ENCODE measurements around the gene TBC1D30. TPM values are rescaled to one million over a fixed set of nuclear protein-coding genes. Genes with fewer than 3 reads are reported as not detected.

TBC1D30 gene
- total RNA-seq, 1 experiment from 2014 or later: 3.6 TPM

GRCh38 chr12:64808110-64808509, 16.3 kb upstream of the TBC1D30 start (continued):
- no peak for TF ChIP-seq AR (CRISPR knock-in tag; IDR thresholded peaks at IDR 0.05)

- Mint-ChIP-seq H3K4me3 (no peak overlapping the region), H3K9me3 (no peaks in the 10 kb centered on the region), H3K4me1 (no peaks in the 10 kb centered on the region), H3K27me3 (ENCODE audit: low read depth) (no peaks in the 10 kb centered on the region; the same call in 1 of the 2 replicates), H3K27ac (no peak overlapping the region), H3K36me3 (no peaks in the 10 kb centered on the region)
- no peak for DNase-seq (ENCODE audit: low spot score)
- TF ChIP-seq ZNF532 (CRISPR knock-in tag; IDR thresholded peaks at IDR 0.05; ENCODE audit: borderline replicate concordance) (no peak), ZNF512 (CRISPR knock-in tag; IDR thresholded peaks at IDR 0.05; ENCODE audit: borderline replicate concordance) (no peak), ESRRA (CRISPR knock-in tag; IDR thresholded peaks at IDR 0.05; ENCODE audit: borderline replicate concordance) (no peak), FOXP1 (CRISPR knock-in tag; IDR thresholded peaks at IDR 0.05; ENCODE audit: borderline replicate concordance) (no peak), RELA (CRISPR knock-in tag; IDR thresholded peaks at IDR 0.05; ENCODE audit: borderline replicate concordance) (no peak), ERG (CRISPR knock-in tag; IDR thresholded peaks at IDR 0.05) (no peak), AFF4 (CRISPR knock-in tag; IDR thresholded peaks at IDR 0.05; ENCODE audit: borderline replicate concordance) (no peak), MXD4 (CRISPR knock-in tag; IDR thresholded peaks at IDR 0.05; ENCODE audit: borderline replicate concordance) (no peak), FOXK1 (CRISPR knock-in tag; IDR thresholded peaks at IDR 0.05) (no peak), JUN (CRISPR knock-in tag; IDR thresholded peaks at IDR 0.05) (no peak), SMAD3 (CRISPR knock-in tag; IDR thresholded peaks at IDR 0.05; ENCODE audit: borderline replicate concordance) (no peak)
- no peak for ATAC-seq
- ChIA-PET CTCF (interaction anchor here (0.6 to 1.8 kb wide), 3 partner anchors 9 to 29 kb away, joined by 3 to 10 read pairs (median 3); no protein-coding TSS in a partner anchor), POLR2A (no interaction called here)
These were observed 13.6 kb upstream of the TBC1D30 start for GRCh38 chr12:64810831-64811230.

Measured in WTC11 (cell line).